ENCODE measurements around the gene CLDN20.

- TF ChIP-seq, protein P1, sequence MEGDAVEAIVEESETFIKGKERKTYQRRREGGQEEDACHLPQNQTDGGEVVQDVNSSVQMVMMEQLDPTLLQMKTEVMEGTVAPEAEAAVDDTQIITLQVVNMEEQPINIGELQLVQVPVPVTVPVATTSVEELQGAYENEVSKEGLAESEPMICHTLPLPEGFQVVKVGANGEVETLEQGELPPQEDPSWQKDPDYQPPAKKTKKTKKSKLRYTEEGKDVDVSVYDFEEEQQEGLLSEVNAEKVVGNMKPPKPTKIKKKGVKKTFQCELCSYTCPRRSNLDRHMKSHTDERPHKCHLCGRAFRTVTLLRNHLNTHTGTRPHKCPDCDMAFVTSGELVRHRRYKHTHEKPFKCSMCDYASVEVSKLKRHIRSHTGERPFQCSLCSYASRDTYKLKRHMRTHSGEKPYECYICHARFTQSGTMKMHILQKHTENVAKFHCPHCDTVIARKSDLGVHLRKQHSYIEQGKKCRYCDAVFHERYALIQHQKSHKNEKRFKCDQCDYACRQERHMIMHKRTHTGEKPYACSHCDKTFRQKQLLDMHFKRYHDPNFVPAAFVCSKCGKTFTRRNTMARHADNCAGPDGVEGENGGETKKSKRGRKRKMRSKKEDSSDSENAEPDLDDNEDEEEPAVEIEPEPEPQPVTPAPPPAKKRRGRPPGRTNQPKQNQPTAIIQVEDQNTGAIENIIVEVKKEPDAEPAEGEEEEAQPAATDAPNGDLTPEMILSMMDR (IDR thresholded peaks at IDR 0.05): no peak
- TF ChIP-seq POLR2A (IDR thresholded peaks at IDR 0.05): no peak
These were observed 4.6 kb upstream of the CLDN20 start for GRCh38 chr6:155259204-155259603.

Data from lower leg skin (tissue), 3 donors.